Esophagus muscularis mucosa (tissue), 3 donors: Measurements from ENCODE around the gene GPC6.

Experiments
- POLR2A ChIP-seq: fragments of 450-650 bp; IDR thresholded peaks from one replicate; pipeline ENCODE4 v1.6.1; 2017; ENCODE audit warnings: antibody characterized with exemption, moderate library complexity, mild to moderate bottlenecking, low read depth
- TF ChIP-seq, protein P1 (sequence below), 3 experiments: fragments of 200-600 bp in 2 of 3; fragments of 450-650 bp in 1 of 3; sonication (generic) in 2 of 3; IDR thresholded peaks; one replicate each; pipeline ENCODE4 v1.5.1; 2017 to 2019; ENCODE audit warnings: antibody characterized with exemption in 3 of 3, mild to moderate bottlenecking in 2 of 3, moderate library complexity in 1 of 3

DNA sequence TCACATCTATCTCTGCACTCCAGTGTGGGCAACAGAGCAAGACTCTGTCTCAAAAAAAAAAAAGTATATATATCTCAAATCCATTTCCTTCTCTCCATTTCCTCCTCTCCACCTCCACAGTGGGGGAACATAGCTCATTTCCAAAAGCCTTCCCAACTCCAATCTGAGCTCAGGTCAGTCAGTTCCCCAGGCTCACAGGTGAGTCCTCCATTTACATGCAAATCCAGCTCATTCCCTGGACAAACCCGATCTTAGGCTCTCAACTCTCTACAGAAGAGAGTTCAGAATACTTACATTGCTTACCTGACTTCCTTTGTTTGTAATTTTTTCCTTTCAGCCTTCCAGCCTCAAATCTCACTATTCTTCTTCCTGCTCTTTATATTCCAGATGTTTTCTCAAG, 518.3 kb downstream of the GPC6 start:
- TF ChIP-seq, protein P1, sequence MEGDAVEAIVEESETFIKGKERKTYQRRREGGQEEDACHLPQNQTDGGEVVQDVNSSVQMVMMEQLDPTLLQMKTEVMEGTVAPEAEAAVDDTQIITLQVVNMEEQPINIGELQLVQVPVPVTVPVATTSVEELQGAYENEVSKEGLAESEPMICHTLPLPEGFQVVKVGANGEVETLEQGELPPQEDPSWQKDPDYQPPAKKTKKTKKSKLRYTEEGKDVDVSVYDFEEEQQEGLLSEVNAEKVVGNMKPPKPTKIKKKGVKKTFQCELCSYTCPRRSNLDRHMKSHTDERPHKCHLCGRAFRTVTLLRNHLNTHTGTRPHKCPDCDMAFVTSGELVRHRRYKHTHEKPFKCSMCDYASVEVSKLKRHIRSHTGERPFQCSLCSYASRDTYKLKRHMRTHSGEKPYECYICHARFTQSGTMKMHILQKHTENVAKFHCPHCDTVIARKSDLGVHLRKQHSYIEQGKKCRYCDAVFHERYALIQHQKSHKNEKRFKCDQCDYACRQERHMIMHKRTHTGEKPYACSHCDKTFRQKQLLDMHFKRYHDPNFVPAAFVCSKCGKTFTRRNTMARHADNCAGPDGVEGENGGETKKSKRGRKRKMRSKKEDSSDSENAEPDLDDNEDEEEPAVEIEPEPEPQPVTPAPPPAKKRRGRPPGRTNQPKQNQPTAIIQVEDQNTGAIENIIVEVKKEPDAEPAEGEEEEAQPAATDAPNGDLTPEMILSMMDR (IDR thresholded peaks at IDR 0.05) = no peak
- TF ChIP-seq POLR2A = no peak
